GM12874 (cell line): Measurements from ENCODE around the gene NOL7.

Source experiments
- CTCF ChIP-seq: IDR thresholded peaks from 2 replicates; pipeline ENCODE4 v1.5.1; 2011; ENCODE audit warnings: low read depth, mild to moderate bottlenecking, control low read depth, low read length, moderate library complexity; ENCODE audit not compliant: insufficient read depth

NOL7 gene

GRCh38 chr6:13655700-13656099 lies 40.6 kb downstream of the NOL7 start:
- TF ChIP-seq CTCF, result no peak

- no peak for TF ChIP-seq CTCF
Measured at GRCh38 chr6:13660273-13660672, 45.1 kb downstream of the NOL7 start.

- TF ChIP-seq CTCF, result no peak
Measured at GRCh38 chr6:13660893-13661292, 45.8 kb downstream of the NOL7 start.

- no peak for TF ChIP-seq CTCF
Measured at GRCh38 chr6:13661647-13662046, 46.5 kb downstream of the NOL7 start.

- no peak for TF ChIP-seq CTCF
Measured at GRCh38 chr6:13662651-13663334, 47.7 kb downstream of the NOL7 start.

- TF ChIP-seq CTCF, result no peak
Measured at GRCh38 chr6:13663986-13664385, 48.9 kb downstream of the NOL7 start.

GRCh38 chr6:13664703-13665352 lies 49.7 kb downstream of the NOL7 start:
- TF ChIP-seq CTCF, result no peak
